Cardiac muscle cell (in vitro differentiated cells and primary cell): ENCODE measurements around the gene GRAMD2A. TPM values are rescaled to one million over a fixed set of nuclear protein-coding genes. Genes with fewer than 3 reads are reported as not detected.
A peak's percentile ranks its signal among the peaks of the same experiment; 100 is the strongest.

Experiments
- DNase-seq, 2 donors: peaks; one replicate each; pipeline versions ENCODE4 v3.0.0 to v3.0.0-alpha.2; 2010 to 2017; ENCODE audit warnings: low read depth in 1 of 2, low spot score in 1 of 2
- H3K27ac ChIP-seq: fragments of 200-600 bp; sonication (generic); 2 replicates; pipeline ENCODE4 v1.5.1; 2016
- H3K27me3 ChIP-seq: fragments of 200-600 bp; sonication (generic); 2 replicates; pipeline ENCODE4 v1.6.0; 2016; ENCODE audit warnings: control low read depth
- H3K36me3 ChIP-seq: fragments of 200-600 bp; sonication (generic); 2 replicates; pipeline ENCODE4 v1.5.1; 2016; ENCODE audit warnings: control low read depth
- H3K4me1 ChIP-seq: fragments of 200-600 bp; sonication (generic); 2 replicates; pipeline ENCODE4 v1.8.1; 2017; ENCODE audit warnings: low read depth, mild to moderate bottlenecking, mixed run types
- H3K4me3 ChIP-seq: fragments of 200-600 bp; sonication (generic); 2 replicates; pipeline ENCODE4 v1.5.1; 2016; ENCODE audit warnings: mild to moderate bottlenecking
- H3K9me3 ChIP-seq: fragments of 200-600 bp; sonication (generic); 2 replicates; pipeline ENCODE4 v1.5.1; 2017; ENCODE audit warnings: low read depth, mild to moderate bottlenecking, control low read depth
- CTCF ChIP-seq: IDR thresholded peaks from 2 replicates; pipeline ENCODE4 v1.5.1; 2012; ENCODE audit warnings: low read depth, mild to moderate bottlenecking, low read length
- polyA plus RNA-seq: library from polyadenylated mRNA; unstranded; fragments of >200 nt; fragmentation: Nextera tagmentation; extraction: Ambion mirVana; gene quantifications from 2 replicates; pipeline ENCODE4 v1.2.1, GENCODE V29; 2016
- total RNA-seq: library from RNA; depleted of rRNA; stranded (reverse); fragments of >200 nt; gene quantifications from 2 replicates; pipeline ENCODE4 v1.2.3, GENCODE V29; 2016

Gene GRAMD2A
- total and polyA plus RNA-seq, 2 experiments from 2014 or later: 0.24 TPM; not detected in 1

- Histone ChIP-seq H3K27ac (peak overlapping the region; percentile 73), H3K4me3 (peak overlapping the region; percentile 13), H3K36me3 (no peaks in the 10 kb centered on the region), H3K27me3 (no peaks in the 10 kb centered on the region), H3K4me1 (peaks cover 68% of the 10 kb centered on the region), H3K9me3 (no peaks in the 10 kb centered on the region)
- TF ChIP-seq CTCF: no peak
- DNase-seq: peak in 1 of 2 donors; percentile 85
These were observed 29.6 kb upstream of the GRAMD2A start for GRCh38 chr15:72227192-72227586.

GRCh38 chr15:72223278-72223677, 25.7 kb upstream of the GRAMD2A start:
- no peak for DNase-seq
- H3K9me3 ChIP-seq: no peaks in the 10 kb centered on the region
- peaks cover 8% of the 10 kb centered on the region for H3K36me3 ChIP-seq
- no peak overlapping the region for H3K4me3 ChIP-seq
- peaks cover 84% of the 10 kb centered on the region for H3K4me1 ChIP-seq
- TF ChIP-seq CTCF: no peak
- H3K27ac ChIP-seq: peak overlapping the region; percentile 67
- no peaks in the 10 kb centered on the region for H3K27me3 ChIP-seq

GRCh38 chr15:72222393-72222792, 24.8 kb upstream of the GRAMD2A start:
- Histone ChIP-seq H3K9me3 (no peaks in the 10 kb centered on the region), H3K36me3 (peaks cover 17% of the 10 kb centered on the region), H3K27ac (peak overlapping the region; percentile 67), H3K4me1 (peaks cover 77% of the 10 kb centered on the region), H3K4me3 (no peak overlapping the region), H3K27me3 (no peaks in the 10 kb centered on the region)
- no peak for DNase-seq
- no peak for TF ChIP-seq CTCF

GRCh38 chr15:72220687-72221086, 23.1 kb upstream of the GRAMD2A start:
- peak in 1 of 2 donors; percentile 44 for DNase-seq
- Histone ChIP-seq H3K9me3 (no peaks in the 10 kb centered on the region), H3K27ac (peak overlapping the region; percentile 68), H3K4me3 (no peak overlapping the region), H3K27me3 (no peaks in the 10 kb centered on the region), H3K36me3 (peaks cover 34% of the 10 kb centered on the region), H3K4me1 (peaks cover 60% of the 10 kb centered on the region)
- TF ChIP-seq CTCF: no peak

GRCh38 chr15:72217216-72217615, 19.6 kb upstream of the GRAMD2A start:
- no peak for DNase-seq
- TF ChIP-seq CTCF: no peak
- Histone ChIP-seq H3K9me3 (no peaks in the 10 kb centered on the region), H3K27me3 (no peaks in the 10 kb centered on the region), H3K4me3 (no peak overlapping the region), H3K27ac (peak overlapping the region; percentile 63), H3K36me3 (peaks cover 68% of the 10 kb centered on the region), H3K4me1 (peaks cover 31% of the 10 kb centered on the region)

- H3K36me3 ChIP-seq: peaks cover 78% of the 10 kb centered on the region
- H3K9me3 ChIP-seq: no peaks in the 10 kb centered on the region
- no peaks in the 10 kb centered on the region for H3K27me3 ChIP-seq
- H3K27ac ChIP-seq: peak overlapping the region; percentile 41
- peaks cover 19% of the 10 kb centered on the region for H3K4me1 ChIP-seq
- no peak for DNase-seq
- TF ChIP-seq CTCF: no peak
- H3K4me3 ChIP-seq: no peak overlapping the region
These were observed 18.5 kb upstream of the GRAMD2A start for GRCh38 chr15:72216079-72216478.
